Activated CD8-positive, alpha-beta memory T cell treated with anti-CD3 and anti-CD28 coated beads for 1 hour (primary cell): ENCODE data around the gene KCNA3.

Source experiments
- DNase-seq, 2 donors: peaks; one replicate each; pipeline ENCODE4 v3.0.0-alpha.2; 2020; ENCODE audit warnings: low read depth in 1 of 2; ENCODE audit errors: extremely low read depth in 1 of 2

The KCNA3 gene

DNA sequence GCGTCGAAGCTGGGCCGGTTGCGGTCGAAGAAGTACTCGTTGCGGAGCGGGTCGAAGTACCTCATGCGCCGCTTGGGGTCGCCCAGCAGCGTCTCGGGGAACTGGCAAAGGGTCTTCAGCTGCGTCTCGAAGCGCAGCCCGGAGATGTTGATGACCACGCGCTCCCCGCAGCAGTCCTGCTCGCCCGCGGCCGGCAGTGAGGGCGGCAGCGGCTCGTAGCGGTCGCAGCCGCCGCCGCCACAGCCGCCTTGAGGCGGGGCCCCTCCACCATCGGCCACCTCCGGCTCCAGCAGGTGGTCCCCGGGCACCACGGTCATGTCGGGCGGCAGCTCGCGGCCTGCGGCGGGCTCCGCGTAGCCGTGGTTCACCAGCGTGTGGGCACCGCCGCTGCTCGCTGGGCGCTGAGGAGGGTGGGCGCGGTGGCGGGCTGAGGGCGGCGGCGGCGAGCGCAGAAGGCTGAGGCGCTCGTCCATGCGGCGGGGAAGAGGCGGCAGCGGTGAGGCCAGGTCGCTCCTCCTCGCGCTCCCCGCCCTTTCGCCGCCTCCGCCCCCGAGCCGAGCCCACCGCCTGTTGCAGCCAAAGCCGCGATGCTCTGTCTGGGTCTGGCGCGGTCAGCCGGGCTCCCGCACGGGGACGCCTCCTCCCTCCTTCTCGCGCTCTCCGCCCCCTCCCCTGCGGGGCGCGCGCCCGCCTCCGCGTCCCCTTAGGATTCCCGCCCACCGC lies at the start of gene KCNA3:
Gene KCNA3, minus strand, starts transcription at position 604 of the 723 bp plus-strand sequence. Its CDS starts 131 bp downstream, at position 473.
- peak; percentile 30 to 58 for DNase-seq

DNA sequence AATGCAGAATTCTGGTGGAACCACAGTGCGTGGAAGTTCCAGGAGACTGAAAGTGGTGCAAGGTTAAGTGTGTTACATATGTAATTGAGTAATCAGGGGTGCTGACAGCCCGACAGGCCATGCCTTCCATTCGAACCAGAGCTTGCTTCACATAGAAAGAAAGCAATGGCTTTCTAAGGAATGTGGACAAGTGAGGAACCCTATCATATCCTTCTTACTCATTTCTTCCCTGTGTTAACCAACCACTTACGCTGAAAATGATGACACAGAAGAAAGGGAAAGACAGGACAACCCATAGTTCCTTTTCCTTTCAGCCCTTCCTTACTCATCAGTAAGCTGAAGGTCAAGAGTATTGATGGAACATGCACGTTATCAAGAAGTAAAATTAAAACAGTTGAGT lies 48.1 kb upstream of the KCNA3 start:
- no peak for DNase-seq

DNA sequence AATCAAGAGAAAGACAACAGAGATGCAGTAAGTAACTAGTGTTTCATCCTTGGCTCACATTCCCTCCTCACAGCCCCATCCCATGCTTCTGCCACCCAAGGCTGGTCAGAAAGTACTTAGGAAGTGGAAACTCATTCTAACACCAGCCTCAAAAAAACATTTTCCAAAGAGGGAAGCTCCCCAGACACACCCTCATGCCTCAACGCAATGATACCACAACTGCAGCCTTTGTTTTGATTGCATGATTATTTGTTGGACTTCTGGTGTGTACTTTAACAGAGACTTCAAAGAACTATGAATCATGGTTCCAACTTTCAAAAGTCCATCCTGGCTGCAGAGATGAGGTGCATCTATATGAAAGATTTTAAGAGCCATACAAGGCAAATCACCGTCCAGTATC lies 45.2 kb upstream of the KCNA3 start:
- DNase-seq: no peak

DNA sequence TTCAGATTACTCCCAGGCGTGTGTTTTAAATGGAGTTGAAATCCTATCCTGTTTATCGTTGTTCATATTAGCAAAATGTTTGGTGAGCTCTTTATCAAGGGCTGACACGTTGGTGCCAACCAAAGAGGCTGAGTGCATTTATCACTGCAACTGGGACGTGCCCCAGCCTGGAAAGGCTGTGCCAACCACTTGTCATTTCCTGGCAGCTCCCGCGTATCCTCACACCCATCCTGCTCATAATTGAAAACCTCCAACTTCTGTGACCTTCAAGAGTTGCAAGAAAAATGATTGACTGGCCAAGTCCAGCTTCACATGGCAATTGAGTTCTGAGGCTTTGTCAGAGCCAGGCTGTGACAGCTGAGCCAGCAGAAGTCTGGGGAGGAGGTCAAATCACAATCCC lies 43.7 kb upstream of the KCNA3 start:
- no peak for DNase-seq

DNA sequence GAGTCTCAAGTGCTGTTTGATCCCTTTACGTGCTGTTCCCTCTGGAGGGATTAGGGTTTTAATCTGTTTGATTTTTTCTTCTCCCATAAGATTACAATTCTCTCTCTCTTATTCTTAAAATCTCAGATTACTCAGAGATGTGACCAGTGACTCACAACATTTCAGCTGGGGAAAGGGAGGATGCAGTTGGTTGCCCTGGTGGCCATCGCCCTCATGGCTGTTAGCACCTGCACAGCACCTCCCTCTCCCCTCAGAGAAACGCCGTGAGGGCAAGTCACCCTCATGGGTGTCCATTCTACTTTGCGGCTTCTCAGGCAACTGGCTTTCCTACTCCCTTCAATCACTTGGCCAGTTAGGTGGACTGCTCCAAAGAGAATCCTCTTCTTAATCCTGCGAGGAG lies 42.4 kb upstream of the KCNA3 start:
- DNase-seq: no peak

DNA sequence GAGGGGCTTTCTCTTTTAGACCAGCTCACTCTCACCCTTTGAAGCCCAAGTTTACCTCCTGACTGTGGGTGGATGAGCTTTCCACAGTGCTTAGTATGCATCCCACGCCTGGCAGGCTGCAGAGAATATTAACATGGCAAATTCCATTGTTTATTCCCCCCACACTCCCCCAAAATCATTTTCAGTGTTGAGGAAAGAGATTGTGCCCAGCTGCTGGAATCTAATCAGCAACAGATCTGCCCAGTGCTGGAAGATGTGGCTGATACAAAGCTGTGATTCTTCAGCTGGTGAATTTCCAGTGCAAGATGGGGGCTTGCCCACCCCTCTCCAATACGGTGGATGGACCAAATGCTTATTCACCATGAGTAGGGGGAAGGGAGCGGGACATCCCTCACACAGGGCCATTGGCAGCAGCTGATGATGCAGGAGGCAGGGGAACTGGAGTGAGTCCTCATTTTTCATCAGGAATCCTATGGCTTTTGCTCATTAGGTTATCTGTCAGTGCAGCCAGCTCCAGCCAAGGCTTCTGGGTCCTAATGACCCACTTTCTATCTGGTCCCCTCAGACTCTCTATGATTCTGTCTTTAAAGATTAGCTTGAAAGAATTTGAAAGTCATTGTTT lies 39.7 kb upstream of the KCNA3 start:
- no peak for DNase-seq

DNA sequence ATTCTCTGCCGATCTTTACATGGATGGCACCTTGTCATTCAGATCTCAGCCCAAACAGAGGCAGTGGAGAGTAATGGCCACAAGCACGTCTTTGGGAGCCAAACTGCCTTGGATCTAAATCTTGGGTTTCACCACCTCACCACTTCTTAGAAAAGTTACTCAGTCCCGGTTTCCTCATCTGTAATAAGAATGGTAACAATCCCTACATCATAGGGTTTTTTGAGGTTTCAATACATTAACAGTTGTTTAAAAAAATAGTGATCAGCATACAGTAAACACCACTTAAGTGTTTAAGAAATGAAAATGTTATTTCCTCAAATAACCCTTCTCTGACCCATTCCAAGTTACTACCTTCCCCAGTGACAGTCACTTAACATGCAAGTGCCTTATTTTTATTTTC lies 38.5 kb upstream of the KCNA3 start:
- no peak for DNase-seq

DNA sequence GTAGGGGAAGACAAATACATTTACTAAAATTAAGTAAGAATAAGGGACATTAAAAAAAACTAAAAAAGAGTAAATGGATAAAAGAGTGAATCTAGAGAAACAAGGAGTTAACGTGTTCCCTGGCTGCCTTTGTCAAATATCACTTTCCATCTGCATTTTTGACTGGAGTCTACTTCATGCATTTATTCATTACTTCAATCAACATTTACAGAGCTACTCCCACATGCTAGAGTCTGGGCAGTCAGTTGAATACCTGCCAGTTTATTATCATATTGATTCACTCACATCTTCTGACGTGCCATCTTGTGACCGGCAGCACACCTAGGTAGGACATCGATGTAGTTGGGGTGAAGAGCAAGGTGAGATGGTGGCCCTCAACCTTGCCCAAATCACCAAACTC lies 35.6 kb upstream of the KCNA3 start:
- DNase-seq: no peak

DNA sequence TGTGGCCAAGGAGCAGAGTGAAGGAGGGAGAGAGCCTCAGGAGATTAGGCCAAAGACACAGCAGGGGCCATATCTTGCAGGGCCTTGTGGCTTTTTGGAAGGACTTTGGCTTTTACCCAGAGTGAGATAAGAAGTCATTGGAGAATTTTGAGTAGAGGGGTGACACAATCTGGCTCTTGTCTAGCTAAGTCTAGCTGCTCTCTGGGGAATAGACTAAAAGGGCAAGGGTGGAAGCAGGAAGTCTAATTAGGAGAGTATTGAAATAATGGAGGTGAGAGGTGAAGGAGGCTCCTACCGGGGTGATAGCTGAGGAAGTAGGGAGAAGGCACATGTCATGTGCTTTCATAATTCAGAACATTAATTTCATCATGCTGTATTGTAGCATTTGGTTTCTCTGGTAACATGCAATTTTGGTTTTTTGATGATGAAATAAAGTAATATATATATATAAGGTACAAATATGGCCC lies 34.3 kb upstream of the KCNA3 start:
- DNase-seq: no peak

DNA sequence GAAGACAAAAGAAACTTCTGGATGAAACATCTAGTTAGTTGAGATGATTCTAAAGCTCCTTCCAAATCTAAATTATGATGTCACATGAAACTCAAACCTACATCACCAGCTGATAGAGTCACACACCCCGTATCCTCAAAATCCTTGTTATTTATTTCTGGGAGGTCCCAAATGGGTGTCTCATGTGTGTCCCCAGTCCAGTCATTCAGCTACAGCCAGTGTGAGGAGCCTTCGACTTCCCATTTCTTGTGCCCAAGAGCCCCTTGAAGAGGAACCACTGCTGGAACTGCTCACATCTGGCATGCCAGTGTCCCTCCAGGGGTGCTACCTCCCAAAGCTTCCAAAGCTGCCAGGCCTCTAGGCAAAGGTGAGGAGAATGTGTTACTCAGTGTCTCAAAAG lies 32.5 kb upstream of the KCNA3 start:
- no peak for DNase-seq

DNA sequence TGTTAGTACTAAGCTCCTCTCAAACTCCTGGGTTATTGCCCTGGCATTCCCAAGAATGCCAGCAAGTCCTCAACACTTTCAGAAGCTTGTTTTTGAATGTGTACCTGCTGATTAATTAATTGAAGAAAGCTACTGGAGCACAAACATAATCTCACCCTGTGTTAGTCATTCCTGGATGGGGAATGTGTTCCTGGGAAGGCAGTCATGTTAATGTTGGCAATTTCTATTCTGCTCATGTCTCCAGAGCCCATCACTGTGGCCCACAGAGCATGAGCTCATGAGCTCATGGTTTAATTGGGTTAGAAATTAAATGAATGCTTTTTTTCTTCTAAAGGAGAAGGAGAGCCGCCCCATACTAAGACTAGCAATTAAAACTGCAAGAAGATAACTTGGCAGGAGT lies 31.9 kb upstream of the KCNA3 start:
- DNase-seq: no peak

DNA sequence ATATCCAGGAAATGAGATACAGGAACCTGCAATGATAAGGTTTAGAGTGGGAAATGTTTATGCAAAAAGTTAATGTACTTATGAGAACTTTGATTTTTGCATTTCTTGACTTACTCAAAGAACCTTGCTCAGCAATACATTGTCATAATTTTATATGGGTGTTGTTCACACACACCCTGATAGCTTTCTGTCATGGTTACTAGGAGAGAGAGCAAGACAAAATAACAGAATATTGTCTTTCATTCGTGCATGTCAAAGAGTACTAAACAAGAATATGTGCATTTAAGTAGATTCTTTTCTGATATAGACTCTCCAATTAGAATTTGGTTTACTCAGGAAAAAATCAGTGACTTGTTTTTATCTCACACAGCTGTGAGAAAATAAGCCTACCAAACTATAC lies 27.5 kb upstream of the KCNA3 start:
- DNase-seq: no peak

DNA sequence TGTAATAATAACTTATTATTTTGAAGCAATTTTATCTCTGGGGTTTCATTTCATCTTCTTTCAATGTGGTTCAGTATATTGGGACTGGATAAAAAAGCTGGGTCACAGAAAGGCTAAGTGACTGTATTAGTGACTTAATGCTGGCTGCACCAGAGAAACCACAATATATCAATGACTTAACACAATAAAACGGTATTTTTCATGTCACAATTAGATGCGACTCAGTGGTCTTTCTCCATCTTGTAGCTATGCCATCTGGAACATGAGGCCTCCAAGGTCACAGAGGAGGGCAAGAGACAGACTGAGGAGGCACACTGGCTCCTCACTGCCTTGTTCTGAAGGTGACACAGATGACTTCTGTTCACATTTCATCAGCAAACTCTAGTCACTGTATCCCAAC lies 26.0 kb upstream of the KCNA3 start:
- DNase-seq: no peak

DNA sequence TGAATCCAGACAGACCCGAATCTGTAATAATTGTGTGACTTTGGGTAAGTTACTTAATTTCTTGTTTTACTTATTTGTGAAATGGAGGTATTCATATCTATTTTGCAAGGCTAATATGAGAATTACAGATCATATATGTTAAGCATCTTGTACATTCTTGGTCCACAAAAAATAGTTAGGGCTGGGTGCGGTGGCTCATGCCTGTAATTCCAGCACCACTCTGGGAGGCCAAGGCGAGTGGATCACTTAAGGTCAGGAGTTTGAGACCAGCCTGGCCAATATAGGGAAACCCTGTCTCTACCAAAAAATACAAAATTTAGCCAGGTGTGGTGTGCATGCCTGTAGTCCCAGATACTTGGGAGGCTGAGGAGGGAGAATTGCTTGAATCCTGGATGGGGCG lies 22.9 kb upstream of the KCNA3 start:
- DNase-seq: no peak

DNA sequence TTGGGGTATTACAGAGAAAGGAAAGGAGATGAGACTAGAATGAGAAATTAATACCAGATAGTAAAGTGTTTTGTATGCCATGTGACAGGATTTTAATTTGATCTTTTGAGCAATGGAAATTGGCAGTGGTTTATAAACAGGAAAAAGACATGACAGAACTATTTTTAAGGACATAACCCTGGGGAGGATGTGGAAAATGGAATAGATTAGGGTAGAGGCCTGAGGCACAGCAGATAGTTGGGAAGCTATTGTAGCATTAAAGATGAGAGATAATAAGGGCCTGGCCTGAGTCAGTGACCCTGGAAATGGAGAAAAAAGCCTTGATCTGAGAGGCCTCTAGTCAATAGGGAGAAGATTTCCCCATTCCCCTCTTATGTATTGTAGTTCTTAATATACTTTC lies 22.1 kb upstream of the KCNA3 start:
- DNase-seq: no peak

DNA sequence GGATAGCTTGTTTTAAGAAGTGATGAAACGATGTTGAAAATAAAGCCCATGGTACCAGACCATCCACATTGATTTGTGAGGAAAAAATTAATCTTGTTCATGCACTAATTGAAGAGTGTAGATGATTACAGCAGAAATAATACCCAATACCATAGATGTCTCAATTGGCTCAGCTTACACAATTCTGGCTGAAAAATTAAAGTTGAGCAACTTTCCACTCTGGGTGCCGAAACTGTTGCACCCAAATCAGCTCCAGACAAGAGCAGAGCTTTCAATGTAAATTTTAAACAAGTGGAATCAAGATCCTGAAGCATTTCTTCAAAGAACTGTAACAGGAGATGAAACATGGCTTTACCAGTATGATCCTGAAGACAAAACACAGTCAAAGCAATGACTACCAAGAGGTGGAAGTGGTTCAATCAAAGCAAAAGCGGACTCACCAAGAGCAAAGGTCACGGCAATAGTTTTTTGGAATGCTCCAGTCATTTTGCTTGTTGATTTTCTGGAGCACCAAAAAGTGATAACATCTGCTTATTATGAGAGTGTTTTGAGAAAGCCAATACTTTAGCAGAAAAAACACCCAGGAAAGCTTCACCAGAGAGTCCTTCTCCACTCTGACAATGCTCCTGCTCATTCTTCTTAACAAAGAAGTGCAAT lies 16.1 kb upstream of the KCNA3 start:
- DNase-seq: no peak

DNA sequence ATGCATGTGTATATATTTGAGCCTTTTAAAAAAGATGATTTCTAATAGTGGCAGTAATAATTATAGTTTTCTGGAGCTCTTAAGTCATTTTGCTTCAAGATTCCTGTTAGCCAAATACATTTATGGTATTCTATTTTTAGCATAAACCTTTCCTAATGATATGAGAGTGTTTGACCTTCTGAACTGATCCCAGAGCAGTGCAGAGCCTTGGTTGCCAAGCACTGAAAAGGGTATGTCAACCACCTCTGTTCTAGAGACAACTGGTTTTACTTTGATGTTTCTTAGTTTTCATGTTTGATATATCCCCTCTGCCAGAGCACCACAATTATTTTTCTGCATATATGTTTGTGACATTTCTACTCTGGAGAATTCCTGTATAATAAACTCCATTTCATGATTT lies 15.1 kb upstream of the KCNA3 start:
- no peak for DNase-seq

DNA sequence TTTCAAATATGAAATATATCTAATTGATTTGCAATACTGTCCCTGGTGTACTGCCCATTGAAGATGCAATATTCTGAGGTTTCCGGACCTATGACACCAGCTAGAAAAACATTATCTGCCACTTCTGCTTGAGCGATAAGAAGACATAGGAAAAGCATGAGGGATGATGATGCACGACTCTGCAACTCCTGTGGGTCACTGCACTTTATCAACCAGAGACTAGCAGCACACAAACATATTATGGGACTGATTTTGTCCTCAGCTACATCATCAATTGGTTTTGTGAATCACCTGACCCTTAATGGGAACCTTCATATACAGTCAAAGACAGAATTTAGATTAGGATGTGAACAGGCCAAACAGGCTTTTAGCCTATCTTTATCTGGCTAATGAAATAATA lies 13.8 kb upstream of the KCNA3 start:
- no peak for DNase-seq

DNA sequence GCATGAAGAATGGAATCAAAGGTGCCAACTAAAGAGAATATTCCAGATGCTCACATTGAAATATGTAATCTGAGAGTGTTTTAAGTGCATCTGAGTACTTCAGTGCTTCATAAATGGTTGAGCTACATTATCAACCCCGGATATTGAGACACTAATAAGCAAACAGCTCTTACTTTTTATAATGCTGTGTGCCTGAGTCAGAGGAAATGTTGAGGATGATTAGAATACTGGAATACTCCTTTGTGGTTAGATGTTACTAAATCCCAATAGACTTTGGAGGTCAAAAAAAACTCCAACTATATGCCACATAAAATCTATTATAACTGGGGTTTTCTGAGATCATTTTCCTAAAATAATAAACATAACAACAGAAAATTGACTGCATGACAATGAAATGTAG lies 12.5 kb upstream of the KCNA3 start:
- DNase-seq: no peak

DNA sequence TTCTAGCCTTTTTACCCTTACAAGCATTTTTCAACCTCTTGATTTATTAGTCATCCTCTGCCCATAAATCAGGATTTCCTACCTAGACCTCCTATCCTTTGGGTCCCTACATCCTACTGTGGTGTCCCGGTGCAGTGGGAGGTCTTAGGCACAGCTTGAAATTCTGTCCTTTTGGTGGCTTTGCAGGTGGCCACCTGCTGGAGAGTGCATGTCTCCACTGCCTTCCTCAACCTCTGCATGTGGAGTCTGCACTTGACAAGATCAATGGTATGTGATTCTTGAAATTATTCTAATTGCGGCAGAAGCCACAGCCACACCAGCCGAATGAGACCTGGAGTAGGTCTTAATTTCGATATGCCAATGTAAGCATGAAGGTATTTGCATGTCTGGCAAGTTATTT lies 11.4 kb upstream of the KCNA3 start:
- DNase-seq: no peak

DNA sequence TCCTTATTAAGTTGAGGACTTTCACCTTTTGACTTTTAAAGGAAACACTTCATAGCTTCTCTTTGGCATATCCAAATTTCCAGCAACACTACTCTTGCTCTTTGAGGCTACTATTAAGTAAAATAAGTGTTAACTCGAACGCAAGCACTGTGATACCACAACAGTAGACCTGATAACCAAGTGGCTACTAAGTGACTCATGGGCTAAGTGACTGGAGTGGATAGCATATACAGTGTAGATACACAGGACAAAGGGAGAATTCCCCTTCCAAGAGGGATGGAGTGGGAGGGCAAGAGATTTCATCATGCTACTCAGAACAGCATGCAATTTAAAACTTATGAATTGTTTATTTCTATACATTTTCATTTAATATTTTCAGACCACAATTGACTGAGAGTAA lies 9.8 kb upstream of the KCNA3 start:
- no peak for DNase-seq

DNA sequence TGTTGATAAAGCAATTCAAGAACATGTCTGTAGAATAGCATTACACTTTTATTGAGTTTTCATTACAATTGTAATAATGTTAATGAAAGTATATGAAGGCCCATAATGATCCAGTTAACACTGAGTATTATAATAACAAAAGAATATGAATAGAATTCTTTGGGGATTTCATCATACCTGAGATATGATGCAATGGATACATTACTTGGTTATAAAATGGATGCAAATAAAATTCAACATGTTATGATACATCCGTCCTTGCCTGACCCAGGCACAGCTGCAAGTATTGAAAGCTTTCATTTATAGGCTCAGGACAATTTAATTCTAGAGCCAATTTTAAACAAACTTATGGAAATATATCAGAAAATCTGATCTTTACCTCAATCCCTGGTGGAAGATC lies 8.2 kb upstream of the KCNA3 start:
- no peak for DNase-seq
